ENCODE data around the gene GABRE.
"Not testable (repeated sequence)": the region's sequence is repeated elsewhere in the genome, so short reads cannot be mapped to it uniquely, and the experiment has no call there.

The GABRE gene

GRCh38 chrX:151970027-151970426 lies 4.4 kb downstream of the GABRE start:
- no peak for DNase-seq (ENCODE audit: low read depth, low spot score)

GRCh38 chrX:151966236-151966635 lies 8.2 kb downstream of the GABRE start:
- DNase-seq (ENCODE audit: low read depth, low spot score), result no peak

GRCh38 chrX:151962034-151962433 lies 12.4 kb downstream of the GABRE start:
- DNase-seq (ENCODE audit: low read depth, low spot score), result no peak

- no peak for DNase-seq (ENCODE audit: low read depth, low spot score)
Measured at GRCh38 chrX:151958101-151958500, 16.4 kb downstream of the GABRE start.

- DNase-seq (ENCODE audit: low read depth, low spot score), result no peak
Measured at GRCh38 chrX:151954730-151955129, 19.7 kb downstream of the GABRE start.

- DNase-seq (ENCODE audit: low read depth, low spot score), result no peak
Measured at GRCh38 chrX:151938172-151938571, 36.3 kb downstream of the GABRE start.

GRCh38 chrX:151935358-151935757 lies 39.1 kb downstream of the GABRE start:
- DNase-seq (ENCODE audit: low read depth, low spot score), result no peak

- no peak for DNase-seq (ENCODE audit: low read depth, low spot score)
Measured at GRCh38 chrX:151929126-151929525, 45.4 kb downstream of the GABRE start.

- DNase-seq (ENCODE audit: low read depth, low spot score), result no peak
Measured at GRCh38 chrX:151923648-151924047, 50.8 kb downstream of the GABRE start.

- no peak for DNase-seq (ENCODE audit: low read depth, low spot score)
Measured at GRCh38 chrX:151922692-151923091, 51.8 kb downstream of the GABRE start.

- DNase-seq (ENCODE audit: low read depth, low spot score), result no peak
Measured at GRCh38 chrX:151921866-151922265, 52.6 kb downstream of the GABRE start.

GRCh38 chrX:151921292-151921691 lies 53.2 kb downstream of the GABRE start:
- no peak for DNase-seq (ENCODE audit: low read depth, low spot score)

- no peak for DNase-seq (ENCODE audit: low read depth, low spot score)
Measured at GRCh38 chrX:151920530-151920929, 53.9 kb downstream of the GABRE start.

- DNase-seq (ENCODE audit: low read depth, low spot score), result no peak
Measured at GRCh38 chrX:151920101-151920500, 54.4 kb downstream of the GABRE start.

- DNase-seq (ENCODE audit: low read depth, low spot score), result no peak
Measured at GRCh38 chrX:151919610-151920009, 54.9 kb downstream of the GABRE start.

GRCh38 chrX:151918736-151919135 lies 55.7 kb downstream of the GABRE start:
- DNase-seq (ENCODE audit: low read depth, low spot score), result not testable (repeated sequence)

- DNase-seq (ENCODE audit: low read depth, low spot score), result no peak
Measured at GRCh38 chrX:151912780-151913179, 61.7 kb downstream of the GABRE start, which contains the start of gene MAGEA4. Gene MAGEA4, plus strand, starts transcription at chrX:151912889. Its CDS starts 10,776 bp downstream, at chrX:151923665.

- DNase-seq (ENCODE audit: low read depth, low spot score), result no peak
Measured at GRCh38 chrX:151912221-151912620, 62.3 kb downstream of the GABRE start.

- no peak for DNase-seq (ENCODE audit: low read depth, low spot score)
Measured at GRCh38 chrX:151904989-151905388, 69.5 kb downstream of the GABRE start.

Measured in ELF-1 (cell line).